Stomach smooth muscle (tissue), 2 donors: Measurements from ENCODE around the gene GUCY2F.

Experiments
- H3K27ac ChIP-seq: one replicate; pipeline ENCODE4 v1.7.0; 2013; ENCODE audit warnings: mild to moderate bottlenecking, low read length, inconsistent platforms
- H3K27me3 ChIP-seq, 2 donors: one replicate each; pipeline ENCODE4 v1.7.0; 2013; ENCODE audit warnings: low read length in 2 of 2; ENCODE audit not compliant: insufficient read depth in 2 of 2, control insufficient read depth in 1 of 2
- H3K36me3 ChIP-seq, 2 donors: one replicate each; pipeline ENCODE4 v1.7.0; 2013; ENCODE audit warnings: low read length in 2 of 2; ENCODE audit not compliant: control insufficient read depth in 2 of 2, insufficient read depth in 2 of 2
- H3K4me1 ChIP-seq: one replicate; pipeline ENCODE4 v1.7.0; 2013; ENCODE audit warnings: low read length; ENCODE audit not compliant: control insufficient read depth, insufficient read depth
- H3K4me3 ChIP-seq, 2 donors: one replicate each; pipeline ENCODE4 v1.7.0; 2013; ENCODE audit warnings: low read length in 2 of 2
- H3K9ac ChIP-seq, 2 donors: one replicate each; pipeline ENCODE4 v1.7.0; 2013; ENCODE audit warnings: low read length in 2 of 2, mild to moderate bottlenecking in 1 of 2
- H3K9me3 ChIP-seq, 2 donors: one replicate each; pipeline ENCODE4 v1.7.0; 2013; ENCODE audit warnings: low read length in 2 of 2; ENCODE audit not compliant: control insufficient read depth in 2 of 2
- donor health status: healthy.
- donor health status: Pancreatic carcinoma.

The GUCY2F gene

DNA sequence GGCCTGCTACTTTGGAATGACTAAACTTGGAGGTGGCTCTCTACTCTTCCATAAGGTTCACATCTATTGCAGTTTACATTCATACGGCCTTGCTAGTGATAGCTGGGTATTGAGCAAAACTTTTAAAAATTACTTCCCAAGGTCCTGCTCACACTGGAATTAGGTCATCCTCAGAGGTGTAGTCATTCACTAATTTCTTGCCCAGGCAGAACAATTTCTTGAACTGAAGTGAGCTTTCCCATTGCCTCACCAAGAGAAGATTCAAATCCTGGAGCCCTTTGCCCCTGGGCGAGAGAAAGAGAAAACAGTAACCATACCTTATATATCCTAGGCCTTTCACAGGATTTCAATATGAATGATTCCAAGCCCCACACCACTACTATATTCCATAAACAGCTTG, 109.2 kb downstream of the GUCY2F start:
- Histone ChIP-seq H3K4me1 (no peaks in the 10 kb centered on the region), H3K9ac (no peak overlapping the region)

DNA sequence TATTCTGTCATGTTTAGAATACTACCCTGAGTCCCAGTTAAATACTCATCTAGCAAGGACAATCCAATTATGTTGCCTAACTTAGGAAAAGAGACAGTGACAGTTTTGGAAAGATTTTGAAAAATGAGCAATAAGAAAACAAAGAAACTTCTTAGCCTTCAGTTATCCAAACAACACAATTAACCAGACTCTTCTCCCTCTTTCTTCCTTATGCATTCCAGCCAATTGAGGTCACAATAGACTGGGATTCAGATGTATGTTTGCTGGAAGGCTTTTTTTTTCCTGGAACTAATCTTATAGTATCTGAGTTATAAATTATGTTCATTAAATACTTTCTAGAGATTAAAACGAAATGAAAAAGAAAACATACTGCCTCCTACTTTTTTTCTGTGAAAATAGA, 109.6 kb downstream of the GUCY2F start:
- H3K27ac ChIP-seq, result no peak overlapping the region

More for the DNA sequence above, 109.2 kb downstream of the GUCY2F start:
- Histone ChIP-seq H3K27ac (no peak overlapping the region), H3K27me3 (peaks cover 0 to 4% of the 10 kb centered on the region in 2 donors), H3K9me3 (no peaks in the 10 kb centered on the region), H3K4me3 (no peak overlapping the region), H3K36me3 (no peaks in the 10 kb centered on the region)

DNA sequence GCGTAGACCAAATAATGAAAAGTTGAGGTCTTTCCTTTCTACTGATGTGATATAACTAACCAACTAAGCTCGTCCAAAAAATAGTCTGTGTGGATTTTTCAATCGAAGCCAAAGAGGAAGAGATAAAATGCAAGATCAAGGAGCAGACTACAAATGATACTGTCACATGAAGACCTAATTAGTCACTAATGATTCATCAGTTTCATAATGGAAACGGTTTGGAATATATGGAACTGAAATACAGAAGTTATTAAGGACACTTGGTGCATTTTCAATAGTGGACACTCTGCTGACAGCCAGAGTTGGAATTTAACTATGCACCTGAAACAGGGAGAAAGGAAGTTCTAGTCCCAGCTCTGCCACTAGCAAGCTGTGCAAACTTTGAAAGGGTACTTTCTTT, 119.8 kb downstream of the GUCY2F start:
- H3K36me3 ChIP-seq, result no peaks in the 10 kb centered on the region
- H3K27ac ChIP-seq, result no peak overlapping the region
- H3K4me1 ChIP-seq, result no peaks in the 10 kb centered on the region
- peaks cover 0 to 5% of the 10 kb centered on the region in 2 donors for H3K27me3 ChIP-seq
- peaks cover 0 to 7% of the 10 kb centered on the region in 2 donors for H3K9me3 ChIP-seq
- H3K4me3 ChIP-seq, result no peak overlapping the region
- no peak overlapping the region for H3K9ac ChIP-seq

More for the DNA sequence above, 109.6 kb downstream of the GUCY2F start:
- Histone ChIP-seq H3K36me3 (no peaks in the 10 kb centered on the region), H3K9ac (no peak overlapping the region), H3K4me1 (no peaks in the 10 kb centered on the region), H3K4me3 (no peak overlapping the region), H3K27me3 (peaks cover 0 to 4% of the 10 kb centered on the region in 2 donors), H3K9me3 (no peaks in the 10 kb centered on the region)

- no peak overlapping the region for H3K9ac ChIP-seq
- no peak overlapping the region for H3K27ac ChIP-seq
- peaks cover 0 to 7% of the 10 kb centered on the region in 2 donors for H3K9me3 ChIP-seq
- H3K4me1 ChIP-seq, result no peaks in the 10 kb centered on the region
- peaks cover 0 to 9% of the 10 kb centered on the region in 2 donors for H3K27me3 ChIP-seq
- no peak overlapping the region for H3K4me3 ChIP-seq
- no peaks in the 10 kb centered on the region for H3K36me3 ChIP-seq
Measured at GRCh38 chrX:109360301-109360700, 121.6 kb downstream of the GUCY2F start.

DNA sequence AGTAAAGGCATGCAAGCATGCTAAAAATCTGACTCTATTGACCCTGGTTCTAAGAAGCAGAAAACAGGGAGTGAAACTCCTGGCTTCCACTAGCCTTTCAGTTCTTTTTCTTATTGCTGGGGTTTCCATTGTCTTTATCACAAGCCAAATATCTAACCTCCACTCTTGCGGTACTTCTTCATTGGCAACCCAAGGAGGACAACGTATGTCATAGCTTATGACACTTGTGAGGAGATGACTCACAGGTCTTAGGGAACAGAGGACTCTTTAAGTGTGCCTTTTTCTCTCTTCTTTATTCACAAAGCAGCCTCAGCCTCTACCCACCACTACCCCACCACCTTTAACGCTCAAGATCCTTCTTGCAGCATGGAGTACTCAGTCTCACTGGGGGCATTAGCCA, 124.2 kb downstream of the GUCY2F start:
- Histone ChIP-seq H3K9ac (no peak overlapping the region), H3K27me3 (peaks cover 0 to 11% of the 10 kb centered on the region in 2 donors), H3K36me3 (no peaks in the 10 kb centered on the region), H3K9me3 (peaks cover 0 to 7% of the 10 kb centered on the region in 2 donors), H3K27ac (no peak overlapping the region), H3K4me1 (no peaks in the 10 kb centered on the region), H3K4me3 (no peak overlapping the region)

DNA sequence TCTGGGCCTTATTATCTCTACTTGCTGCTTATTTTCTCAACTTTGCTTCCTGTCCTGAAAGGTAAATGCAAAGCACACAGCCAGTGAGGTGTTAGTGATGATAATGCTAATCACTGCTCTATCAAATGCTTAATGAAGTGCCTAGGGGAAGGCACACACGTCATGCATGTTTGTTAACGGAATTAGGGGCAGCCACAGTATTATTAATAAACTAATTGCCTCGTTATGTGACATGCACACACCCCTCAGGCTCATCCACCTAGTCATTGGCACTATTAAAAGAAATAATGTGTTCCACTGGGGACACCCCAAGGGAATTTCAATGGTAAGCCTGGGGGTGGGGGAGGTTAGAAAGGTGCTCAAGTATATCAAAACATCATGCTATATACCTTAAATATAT, 125.2 kb downstream of the GUCY2F start:
- Histone ChIP-seq H3K9me3 (peaks cover 0 to 7% of the 10 kb centered on the region in 2 donors), H3K9ac (no peak overlapping the region), H3K36me3 (no peaks in the 10 kb centered on the region), H3K4me1 (no peaks in the 10 kb centered on the region), H3K4me3 (no peak overlapping the region), H3K27ac (no peak overlapping the region), H3K27me3 (peaks cover 0 to 15% of the 10 kb centered on the region in 2 donors)

DNA sequence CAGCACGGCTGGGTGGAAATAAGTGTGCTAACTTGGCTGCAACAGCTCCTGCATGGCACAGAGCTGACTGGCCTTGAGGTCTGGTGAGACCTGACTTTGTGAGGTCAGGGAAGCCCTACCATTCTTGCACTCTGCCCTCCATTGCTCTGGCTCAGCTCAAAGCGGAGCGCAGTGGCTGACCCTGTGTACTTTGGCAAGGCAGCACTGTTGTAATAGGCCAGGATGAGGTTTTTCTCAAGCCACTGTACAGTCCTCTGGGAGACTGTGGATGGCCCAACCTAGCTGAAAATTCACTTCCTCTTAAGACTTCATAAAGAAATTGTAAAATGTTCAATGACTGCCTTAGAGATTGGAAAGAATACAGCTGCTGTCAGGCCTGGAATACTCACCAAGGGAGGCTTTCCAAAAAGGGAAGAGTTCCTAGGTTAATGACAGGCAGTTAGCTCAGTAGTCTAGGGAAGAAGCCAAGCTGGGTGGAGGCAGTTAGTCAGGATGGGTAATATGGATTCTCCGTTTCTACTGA, 129.8 kb downstream of the GUCY2F start:
- Histone ChIP-seq H3K9me3 (no peaks in the 10 kb centered on the region), H3K9ac (no peak overlapping the region), H3K27ac (no peak overlapping the region)

GRCh38 chrX:109351557-109351956, 130.3 kb downstream of the GUCY2F start:
- no peaks in the 10 kb centered on the region for H3K4me1 ChIP-seq
- no peak overlapping the region for H3K27ac ChIP-seq
- no peaks in the 10 kb centered on the region for H3K9me3 ChIP-seq

More for the DNA sequence above, 129.8 kb downstream of the GUCY2F start:
- no peaks in the 10 kb centered on the region for H3K36me3 ChIP-seq
- peaks cover 0 to 24% of the 10 kb centered on the region in 2 donors for H3K27me3 ChIP-seq
- no peaks in the 10 kb centered on the region for H3K4me1 ChIP-seq
- H3K4me3 ChIP-seq, result no peak overlapping the region

DNA sequence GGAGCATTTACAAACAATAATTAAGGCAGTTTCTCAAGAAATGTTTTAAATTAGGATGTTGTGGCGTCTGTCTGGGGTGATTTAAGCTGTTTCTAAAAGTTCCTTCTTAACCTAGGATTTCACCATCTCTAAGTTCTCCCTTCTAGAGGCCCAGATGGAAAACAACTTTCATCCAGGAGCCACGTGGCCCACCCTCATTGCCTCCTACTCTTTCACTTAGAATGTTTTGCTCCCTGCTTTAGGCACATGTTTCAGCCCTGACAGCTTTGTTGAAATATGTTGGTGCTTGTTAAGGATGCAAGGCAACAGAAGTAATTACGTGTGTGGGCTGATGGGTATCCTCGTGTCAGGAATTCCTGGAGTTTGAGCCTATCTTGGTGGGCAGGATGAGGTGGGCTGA, 131.3 kb downstream of the GUCY2F start:
- H3K36me3 ChIP-seq, result no peaks in the 10 kb centered on the region
- H3K27me3 ChIP-seq, result peaks cover 0 to 22% of the 10 kb centered on the region in 2 donors
- no peak overlapping the region for H3K9ac ChIP-seq
- H3K9me3 ChIP-seq, result no peaks in the 10 kb centered on the region
- no peak overlapping the region for H3K4me3 ChIP-seq
- H3K4me1 ChIP-seq, result no peaks in the 10 kb centered on the region
- no peak overlapping the region for H3K27ac ChIP-seq

More at GRCh38 chrX:109351557-109351956, 130.3 kb downstream of the GUCY2F start:
- Histone ChIP-seq H3K36me3 (no peaks in the 10 kb centered on the region), H3K9ac (no peak overlapping the region), H3K4me3 (no peak overlapping the region), H3K27me3 (peaks cover 0 to 24% of the 10 kb centered on the region in 2 donors)

DNA sequence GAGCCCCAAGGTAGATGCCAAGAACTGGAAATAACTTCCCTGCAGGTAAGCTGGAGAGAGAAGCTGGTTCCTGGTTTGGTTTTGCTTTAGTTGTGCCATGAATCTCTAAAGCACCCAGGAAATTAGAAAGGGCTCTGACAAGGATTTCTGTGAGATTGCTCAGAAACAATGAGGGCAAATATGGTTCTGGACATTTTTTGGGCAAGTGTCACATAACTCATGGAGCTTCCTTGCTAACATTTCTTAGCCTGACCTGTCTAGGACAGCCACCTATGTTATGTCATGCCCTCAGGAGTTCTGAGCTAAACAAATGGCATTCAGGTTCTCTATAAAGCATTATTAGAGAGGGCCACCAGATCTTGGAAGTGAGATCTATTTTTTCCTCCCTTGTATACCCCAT, 131.8 kb downstream of the GUCY2F start:
- H3K27ac ChIP-seq, result no peak overlapping the region

DNA sequence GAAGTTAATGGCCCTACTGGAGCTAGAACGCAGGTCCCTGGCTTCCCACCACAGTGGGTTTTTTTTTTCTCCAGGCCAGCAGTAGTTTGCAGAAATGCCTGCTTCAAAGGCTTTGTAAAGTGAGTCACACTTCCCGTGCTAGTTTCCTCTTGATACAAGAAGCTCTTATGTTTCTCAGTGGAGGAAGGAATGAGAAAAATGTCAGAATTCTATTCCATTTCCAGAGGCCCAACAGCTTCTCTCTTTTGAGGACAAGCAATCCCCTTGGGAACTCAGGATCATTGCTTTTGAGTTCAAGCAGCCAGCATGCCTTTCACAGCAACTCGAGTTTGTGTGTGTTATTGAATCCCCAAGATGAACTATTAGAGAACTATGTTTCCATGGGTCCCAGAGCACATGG, 134.3 kb downstream of the GUCY2F start:
- Histone ChIP-seq H3K9me3 (peaks cover 0 to 3% of the 10 kb centered on the region in 2 donors), H3K27ac (no peak overlapping the region), H3K4me3 (no peak overlapping the region), H3K4me1 (no peaks in the 10 kb centered on the region), H3K27me3 (peaks cover 0 to 21% of the 10 kb centered on the region in 2 donors), H3K36me3 (no peaks in the 10 kb centered on the region), H3K9ac (no peak overlapping the region)

More for the DNA sequence above, 131.8 kb downstream of the GUCY2F start:
- no peak overlapping the region for H3K4me3 ChIP-seq
- H3K27me3 ChIP-seq, result peaks cover 0 to 20% of the 10 kb centered on the region in 2 donors
- H3K4me1 ChIP-seq, result no peaks in the 10 kb centered on the region
- H3K36me3 ChIP-seq, result no peaks in the 10 kb centered on the region
- H3K9me3 ChIP-seq, result no peaks in the 10 kb centered on the region
- no peak overlapping the region for H3K9ac ChIP-seq
